ENCODE measurements around the gene WASHC3.
"Not testable (repeated sequence)": the region's sequence is repeated elsewhere in the genome, so short reads cannot be mapped to it uniquely, and the experiment has no call there.

The WASHC3 gene

GRCh38 chr12:102050660-102051430, 10.9 kb downstream of the WASHC3 start:
- DNase-seq (ENCODE audit: low read depth in 2 of 2) = no peak

GRCh38 chr12:102043928-102044327, 17.9 kb downstream of the WASHC3 start:
- no peak for DNase-seq (ENCODE audit: low read depth in 2 of 2)

GRCh38 chr12:102033991-102034745, 27.6 kb downstream of the WASHC3 start:
- no peak for DNase-seq (ENCODE audit: low read depth in 2 of 2)

GRCh38 chr12:102031852-102032251, 29.9 kb downstream of the WASHC3 start:
- no peak for DNase-seq (ENCODE audit: low read depth in 2 of 2)

GRCh38 chr12:102029141-102029540, 32.6 kb downstream of the WASHC3 start:
- DNase-seq (ENCODE audit: low read depth in 2 of 2) = no peak

- DNase-seq (ENCODE audit: low read depth in 2 of 2) = no peak
These were observed 35.1 kb downstream of the WASHC3 start for GRCh38 chr12:102026728-102027127.

- DNase-seq (ENCODE audit: low read depth in 2 of 2) = no peak
These were observed 37.0 kb downstream of the WASHC3 start for GRCh38 chr12:102024765-102025164.

GRCh38 chr12:102023343-102023930, 38.4 kb downstream of the WASHC3 start:
- DNase-seq (ENCODE audit: low read depth in 2 of 2) = no peak

- DNase-seq (ENCODE audit: low read depth in 2 of 2) = no peak
These were observed 39.5 kb downstream of the WASHC3 start for GRCh38 chr12:102022286-102022685.

GRCh38 chr12:102021540-102022246, 40.1 kb downstream of the WASHC3 start:
- no peak for DNase-seq (ENCODE audit: low read depth in 2 of 2)

- not testable (repeated sequence) for DNase-seq (ENCODE audit: low read depth in 2 of 2)
These were observed 43.2 kb downstream of the WASHC3 start for GRCh38 chr12:102018607-102019006.

GRCh38 chr12:102016472-102016871, 45.3 kb downstream of the WASHC3 start:
- no peak for DNase-seq (ENCODE audit: low read depth in 2 of 2)

GRCh38 chr12:102010265-102010994, 51.4 kb downstream of the WASHC3 start:
- no peak for DNase-seq (ENCODE audit: low read depth in 2 of 2)

- no peak for DNase-seq (ENCODE audit: low read depth in 2 of 2)
These were observed 52.0 kb downstream of the WASHC3 start for GRCh38 chr12:102009796-102010195.

GRCh38 chr12:102008615-102009126, 53.1 kb downstream of the WASHC3 start:
- DNase-seq (ENCODE audit: low read depth in 2 of 2) = no peak

- DNase-seq (ENCODE audit: low read depth in 2 of 2) = no peak
These were observed 56.5 kb downstream of the WASHC3 start for GRCh38 chr12:102005256-102005655.

- DNase-seq (ENCODE audit: low read depth in 2 of 2) = no peak
These were observed 64.7 kb downstream of the WASHC3 start for GRCh38 chr12:101997102-101997501.

GRCh38 chr12:101995684-101996083, 66.1 kb downstream of the WASHC3 start:
- DNase-seq (ENCODE audit: low read depth in 2 of 2) = no peak

- DNase-seq (ENCODE audit: low read depth in 2 of 2) = no peak
These were observed 69.7 kb downstream of the WASHC3 start for GRCh38 chr12:101992091-101992490.

- DNase-seq (ENCODE audit: low read depth in 2 of 2) = no peak
These were observed 79.5 kb downstream of the WASHC3 start for GRCh38 chr12:101982307-101982706.

- DNase-seq (ENCODE audit: low read depth in 2 of 2) = no peak
These were observed 79.9 kb downstream of the WASHC3 start for GRCh38 chr12:101981868-101982267.
